ENCODE measurements around the gene EIF3CL. TPM values are rescaled to one million over a fixed set of nuclear protein-coding genes. Genes with fewer than 3 reads are reported as not detected.
A peak's percentile ranks its signal among the peaks of the same experiment; 100 is the strongest.
"Not testable (repeated sequence)": the region's sequence is repeated elsewhere in the genome, so short reads cannot be mapped to it uniquely, and the experiment has no call there.

The EIF3CL gene
- 10 to 100 TPM in 1 of 2 donors, not detected in 1; 69.3 TPM for total RNA-seq

- H3K4me1 ChIP-seq; H3K9me3 ChIP-seq; H3K27ac ChIP-seq; intact Hi-C loops (cut with DNase I); H3K27me3 ChIP-seq; H3K9ac ChIP-seq (ENCODE audit: low read depth in 2 of 2, low read length in 2 of 2); DNase-seq; H3K36me3 ChIP-seq: not testable (repeated sequence)
- peak within 1 kb of the TSS; percentile 19 for H3K4me3 ChIP-seq
These were observed at the start of gene EIF3CL for GRCh38 chr16:28403220-28404072. EIF3CL (minus strand) TSS chr16:28403841; CDS start chr16:28403618, 223 bp downstream.

GRCh38 chr16:28447081-28447480 is 43.4 kb upstream of the EIF3CL start:
- H3K4me1 ChIP-seq; H3K4me3 ChIP-seq; DNase-seq; intact Hi-C loops (cut with DNase I); H3K9ac ChIP-seq (ENCODE audit: low read depth in 2 of 2, low read length in 2 of 2); H3K27me3 ChIP-seq; H3K27ac ChIP-seq; H3K36me3 ChIP-seq; H3K9me3 ChIP-seq: not testable (repeated sequence)

- intact Hi-C loops (cut with DNase I): not testable (repeated sequence)
These were observed 42.7 kb upstream of the EIF3CL start for GRCh38 chr16:28446388-28446787.

GRCh38 chr16:28443943-28444342 is 40.3 kb upstream of the EIF3CL start:
- H3K9ac ChIP-seq (ENCODE audit: low read depth in 2 of 2, low read length in 2 of 2); intact Hi-C loops (cut with DNase I); DNase-seq; H3K4me3 ChIP-seq; H3K4me1 ChIP-seq; H3K9me3 ChIP-seq; H3K27ac ChIP-seq; H3K27me3 ChIP-seq; H3K36me3 ChIP-seq: not testable (repeated sequence)

More at GRCh38 chr16:28446388-28446787, 42.7 kb upstream of the EIF3CL start:
- not testable (repeated sequence) for H3K9ac ChIP-seq (ENCODE audit: low read depth in 2 of 2, low read length in 2 of 2); H3K27ac ChIP-seq; H3K4me3 ChIP-seq; H3K36me3 ChIP-seq; H3K27me3 ChIP-seq; H3K9me3 ChIP-seq; H3K4me1 ChIP-seq; DNase-seq

- H3K4me1 ChIP-seq; DNase-seq; H3K36me3 ChIP-seq; H3K9me3 ChIP-seq; H3K4me3 ChIP-seq; H3K27ac ChIP-seq; intact Hi-C loops (cut with DNase I); H3K27me3 ChIP-seq; H3K9ac ChIP-seq (ENCODE audit: low read depth in 2 of 2, low read length in 2 of 2): not testable (repeated sequence)
These were observed 35.3 kb upstream of the EIF3CL start for GRCh38 chr16:28438899-28439298.

- H3K4me3 ChIP-seq; intact Hi-C loops (cut with DNase I); H3K9ac ChIP-seq (ENCODE audit: low read depth in 2 of 2, low read length in 2 of 2); H3K36me3 ChIP-seq; H3K4me1 ChIP-seq; H3K27me3 ChIP-seq; DNase-seq; H3K27ac ChIP-seq; H3K9me3 ChIP-seq: not testable (repeated sequence)
These were observed 31.7 kb upstream of the EIF3CL start for GRCh38 chr16:28435340-28435739.

GRCh38 chr16:28426060-28426680 is 22.5 kb upstream of the EIF3CL start:
- H3K27me3 ChIP-seq; H3K4me3 ChIP-seq; H3K27ac ChIP-seq; H3K9ac ChIP-seq (ENCODE audit: low read depth in 2 of 2, low read length in 2 of 2); H3K36me3 ChIP-seq; intact Hi-C loops (cut with DNase I); H3K9me3 ChIP-seq; H3K4me1 ChIP-seq; DNase-seq: not testable (repeated sequence)

GRCh38 chr16:28421071-28421750 is 17.6 kb upstream of the EIF3CL start:
- DNase-seq; H3K9me3 ChIP-seq; H3K27ac ChIP-seq; H3K27me3 ChIP-seq; H3K36me3 ChIP-seq; intact Hi-C loops (cut with DNase I); H3K4me1 ChIP-seq; H3K9ac ChIP-seq (ENCODE audit: low read depth in 2 of 2, low read length in 2 of 2); H3K4me3 ChIP-seq: not testable (repeated sequence)

- H3K27me3 ChIP-seq; H3K4me3 ChIP-seq; H3K27ac ChIP-seq; DNase-seq; H3K36me3 ChIP-seq; H3K9ac ChIP-seq (ENCODE audit: low read depth in 2 of 2, low read length in 2 of 2); H3K4me1 ChIP-seq; H3K9me3 ChIP-seq; intact Hi-C loops (cut with DNase I): not testable (repeated sequence)
These were observed 13.4 kb upstream of the EIF3CL start for GRCh38 chr16:28417033-28417432.

GRCh38 chr16:28414530-28414929 is 10.9 kb upstream of the EIF3CL start:
- H3K36me3 ChIP-seq; H3K27me3 ChIP-seq; H3K4me1 ChIP-seq; intact Hi-C loops (cut with DNase I); H3K9ac ChIP-seq (ENCODE audit: low read depth in 2 of 2, low read length in 2 of 2); H3K9me3 ChIP-seq; H3K4me3 ChIP-seq; DNase-seq; H3K27ac ChIP-seq: not testable (repeated sequence)

GRCh38 chr16:28413585-28413984 is 9.9 kb upstream of the EIF3CL start:
- H3K9ac ChIP-seq (ENCODE audit: low read depth in 2 of 2, low read length in 2 of 2); H3K36me3 ChIP-seq; H3K4me3 ChIP-seq; H3K27ac ChIP-seq; H3K9me3 ChIP-seq; DNase-seq; H3K27me3 ChIP-seq; H3K4me1 ChIP-seq; intact Hi-C loops (cut with DNase I): not testable (repeated sequence)

- H3K27me3 ChIP-seq; H3K36me3 ChIP-seq; H3K9me3 ChIP-seq; H3K27ac ChIP-seq; H3K4me3 ChIP-seq; H3K9ac ChIP-seq (ENCODE audit: low read depth in 2 of 2, low read length in 2 of 2); DNase-seq; intact Hi-C loops (cut with DNase I); H3K4me1 ChIP-seq: not testable (repeated sequence)
These were observed 11.6 kb downstream of the EIF3CL start for GRCh38 chr16:28392054-28392453.

GRCh38 chr16:28382177-28382867 is 21.3 kb downstream of the EIF3CL start:
- H3K4me3 ChIP-seq; H3K36me3 ChIP-seq; H3K27me3 ChIP-seq; H3K27ac ChIP-seq; H3K9ac ChIP-seq (ENCODE audit: low read depth in 2 of 2, low read length in 2 of 2); DNase-seq; H3K9me3 ChIP-seq; H3K4me1 ChIP-seq; intact Hi-C loops (cut with DNase I): not testable (repeated sequence)
